ENCODE data around the gene MAGT1. TPM values are rescaled to one million over a fixed set of nuclear protein-coding genes. Genes with fewer than 3 reads are reported as not detected.

Gene MAGT1
- total RNA-seq, 4 donors from 2014 or later, result 25.1 to 49.2 (median 34.2) TPM

GRCh38 chrX:77802201-77802600, 93.0 kb downstream of the MAGT1 start:
- intact Hi-C loops (cut with DNase I; ENCODE audit: low total_unique reads), result no loop called here

DNA sequence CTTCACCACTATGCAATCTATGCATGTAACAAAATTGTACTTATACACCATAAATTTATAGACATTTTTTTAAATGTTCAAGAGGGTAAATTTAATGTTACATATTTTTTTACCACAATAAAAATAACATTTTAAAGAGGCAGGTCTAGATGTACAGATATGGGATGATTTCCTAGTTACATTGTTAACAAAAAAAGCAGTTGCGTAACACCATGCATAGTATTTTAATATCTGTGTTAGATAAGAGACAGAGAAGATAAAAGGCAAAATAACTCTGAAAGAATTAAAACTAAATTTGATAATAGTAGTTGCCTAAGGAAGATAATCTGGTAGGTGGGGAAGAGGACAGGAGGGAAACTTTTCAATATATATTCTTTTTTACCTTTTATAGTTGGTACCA, 100.1 kb downstream of the MAGT1 start:
- Histone ChIP-seq H3K36me3 (no peaks in the 10 kb centered on the region), H3K4me3 (no peak overlapping the region), H3K27ac (no peak overlapping the region), H3K4me1 (no peaks in the 10 kb centered on the region), H3K27me3 (no peaks in the 10 kb centered on the region), H3K9me3 (no peaks in the 10 kb centered on the region)
- no peak for DNase-seq
- in situ Hi-C loops (cut with MboI; ENCODE audit: low pct_ligation_motif_present in 1 of 4, low pct_unique_long_range_greater_than_20kb in 1 of 4, low sequenced_read_pairs in 3 of 4), result no loop called here
- intact Hi-C loops (cut with DNase I; ENCODE audit: low total_unique reads), result no loop called here
- TF ChIP-seq POLR2AphosphoS5 (IDR thresholded peaks at IDR 0.05), result no peak
- no peak for TF ChIP-seq EP300 (IDR thresholded peaks at IDR 0.05; ENCODE audit: low read depth)
- WGBS, 2 donors (ENCODE audit: low coverage in 1 of 2), result 94 to 100% methylated on average over 1 of the region's 1 CpG

More at GRCh38 chrX:77802201-77802600, 93.0 kb downstream of the MAGT1 start:
- no peaks in the 10 kb centered on the region for H3K36me3 ChIP-seq
- TF ChIP-seq, protein P1, sequence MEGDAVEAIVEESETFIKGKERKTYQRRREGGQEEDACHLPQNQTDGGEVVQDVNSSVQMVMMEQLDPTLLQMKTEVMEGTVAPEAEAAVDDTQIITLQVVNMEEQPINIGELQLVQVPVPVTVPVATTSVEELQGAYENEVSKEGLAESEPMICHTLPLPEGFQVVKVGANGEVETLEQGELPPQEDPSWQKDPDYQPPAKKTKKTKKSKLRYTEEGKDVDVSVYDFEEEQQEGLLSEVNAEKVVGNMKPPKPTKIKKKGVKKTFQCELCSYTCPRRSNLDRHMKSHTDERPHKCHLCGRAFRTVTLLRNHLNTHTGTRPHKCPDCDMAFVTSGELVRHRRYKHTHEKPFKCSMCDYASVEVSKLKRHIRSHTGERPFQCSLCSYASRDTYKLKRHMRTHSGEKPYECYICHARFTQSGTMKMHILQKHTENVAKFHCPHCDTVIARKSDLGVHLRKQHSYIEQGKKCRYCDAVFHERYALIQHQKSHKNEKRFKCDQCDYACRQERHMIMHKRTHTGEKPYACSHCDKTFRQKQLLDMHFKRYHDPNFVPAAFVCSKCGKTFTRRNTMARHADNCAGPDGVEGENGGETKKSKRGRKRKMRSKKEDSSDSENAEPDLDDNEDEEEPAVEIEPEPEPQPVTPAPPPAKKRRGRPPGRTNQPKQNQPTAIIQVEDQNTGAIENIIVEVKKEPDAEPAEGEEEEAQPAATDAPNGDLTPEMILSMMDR (IDR thresholded peaks at IDR 0.05), result no peak
- no peak for TF ChIP-seq POLR2A (IDR thresholded peaks at IDR 0.05)
- no peak for TF ChIP-seq POLR2AphosphoS5 (IDR thresholded peaks at IDR 0.05)
- no peak for TF ChIP-seq EP300 (IDR thresholded peaks at IDR 0.05; ENCODE audit: low read depth)
- in situ Hi-C loops (cut with MboI; ENCODE audit: low pct_ligation_motif_present in 1 of 4, low pct_unique_long_range_greater_than_20kb in 1 of 4, low sequenced_read_pairs in 3 of 4), result no loop called here
- no peaks in the 10 kb centered on the region for H3K27me3 ChIP-seq
- H3K4me3 ChIP-seq, result no peak overlapping the region
- WGBS, 2 donors (ENCODE audit: low coverage in 1 of 2), result 50% methylated on average over 1 of the region's 1 CpG; no CpG with 5 or more reads in 1 of the 2 donors
- H3K4me1 ChIP-seq, result no peaks in the 10 kb centered on the region
- DNase-seq, result no peak
- no peaks in the 10 kb centered on the region for H3K9me3 ChIP-seq
- H3K27ac ChIP-seq, result no peak overlapping the region

DNA sequence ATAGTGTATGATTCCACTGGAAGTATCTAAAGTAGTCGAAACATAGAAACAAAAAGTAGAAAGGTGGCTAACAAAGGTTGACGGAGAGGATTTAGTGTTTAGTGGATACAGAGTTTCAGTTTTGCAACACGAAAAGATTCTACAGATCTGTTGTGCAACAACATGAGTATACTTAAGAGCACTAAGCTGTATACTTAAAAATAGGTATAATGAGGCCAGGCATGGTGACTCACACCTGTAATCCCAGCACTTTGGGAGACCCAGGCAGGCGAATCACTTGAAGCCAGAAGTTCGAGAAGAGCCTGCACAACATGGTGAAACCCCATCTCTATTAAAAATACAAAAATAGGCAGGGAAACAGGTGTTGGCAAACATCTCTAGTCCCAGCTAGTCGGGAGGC, 101.3 kb downstream of the MAGT1 start:
- H3K4me3 ChIP-seq, result no peak overlapping the region
- H3K4me1 ChIP-seq, result no peaks in the 10 kb centered on the region
- in situ Hi-C loops (cut with MboI; ENCODE audit: low pct_ligation_motif_present in 1 of 4, low pct_unique_long_range_greater_than_20kb in 1 of 4, low sequenced_read_pairs in 3 of 4) (no loop called here), intact Hi-C loops (cut with DNase I; ENCODE audit: low total_unique reads) (no loop called here)
- TF ChIP-seq POLR2AphosphoS5 (IDR thresholded peaks at IDR 0.05), result no peak
- TF ChIP-seq, protein P1 (IDR thresholded peaks at IDR 0.05), result no peak
- H3K27ac ChIP-seq, result no peak overlapping the region
- 84% methylated on average over 6 of the region's 6 CpGs; no CpG with 5 or more reads in 1 of the 2 donors for WGBS, 2 donors (ENCODE audit: low coverage in 1 of 2)
- no peaks in the 10 kb centered on the region for H3K36me3 ChIP-seq
- H3K9me3 ChIP-seq, result no peaks in the 10 kb centered on the region
- H3K27me3 ChIP-seq, result no peaks in the 10 kb centered on the region
- no peak for DNase-seq

GRCh38 chrX:77788050-77788449, 107.2 kb downstream of the MAGT1 start:
- WGBS, 2 donors (ENCODE audit: low coverage in 1 of 2), result 57% methylated on average over 2 of the region's 2 CpGs; no CpG with 5 or more reads in 1 of the 2 donors
- Histone ChIP-seq H3K36me3 (no peaks in the 10 kb centered on the region), H3K4me1 (peaks cover 0 to 8% (median 1%) of the 10 kb centered on the region in 4 donors), H3K4me3 (peak overlapping the region in 2 of 4 donors; percentile 12 to 30), H3K27me3 (no peaks in the 10 kb centered on the region), H3K9me3 (no peaks in the 10 kb centered on the region), H3K27ac (peak overlapping the region; percentile 13 to 56 (median 42))
- intact Hi-C loops (cut with DNase I; ENCODE audit: low total_unique reads), result no loop called here
- TF ChIP-seq POLR2AphosphoS5 (IDR thresholded peaks at IDR 0.05) (no peak), POLR2A (IDR thresholded peaks at IDR 0.05) (no peak), EP300 (IDR thresholded peaks at IDR 0.05; ENCODE audit: low read depth) (no peak)
- TF ChIP-seq, protein P1 (IDR thresholded peaks at IDR 0.05), result no peak
- no peak for DNase-seq
- in situ Hi-C loops (cut with MboI; ENCODE audit: low pct_ligation_motif_present in 1 of 4, low pct_unique_long_range_greater_than_20kb in 1 of 4, low sequenced_read_pairs in 3 of 4), result loop anchor here in 1 of 4 donors (10.0 kb wide), 1 partner anchor 107 kb away; the partner anchor contains the start of genes COX7B and MAGT1

DNA sequence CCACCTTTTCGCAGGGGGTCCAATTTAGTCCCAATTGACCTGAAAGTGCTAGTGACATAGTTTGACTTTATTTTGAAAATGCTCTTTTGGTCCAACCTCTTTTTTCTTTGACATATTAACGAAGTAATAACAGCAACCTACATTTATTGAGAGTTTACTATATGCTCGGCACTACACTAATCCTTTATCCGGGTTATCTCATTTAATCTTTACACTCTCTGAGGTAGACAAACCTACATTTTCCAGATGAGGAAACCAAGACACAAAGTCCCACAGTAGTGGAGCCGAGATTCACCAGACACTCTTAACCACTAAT, 108.9 kb downstream of the MAGT1 start:
- DNase-seq, result no peak
- H3K9me3 ChIP-seq, result no peaks in the 10 kb centered on the region
- WGBS, 2 donors (ENCODE audit: low coverage in 1 of 2), result 0 to 58% methylated on average over 3 to 5 of the region's 5 CpGs
- peaks cover 0 to 11% (median 1%) of the 10 kb centered on the region in 4 donors for H3K4me1 ChIP-seq
- no peaks in the 10 kb centered on the region for H3K27me3 ChIP-seq
- peak overlapping the region; percentile 87 to 95 (median 92) for H3K27ac ChIP-seq
- intact Hi-C loops (cut with DNase I; ENCODE audit: low total_unique reads) (no loop called here), in situ Hi-C loops (cut with MboI; ENCODE audit: low pct_ligation_motif_present in 1 of 4, low pct_unique_long_range_greater_than_20kb in 1 of 4, low sequenced_read_pairs in 3 of 4) (loop anchor here in 1 of 4 donors (10.0 kb wide), 1 partner anchor 108 kb away; the partner anchor contains the start of genes COX7B and MAGT1)
- H3K36me3 ChIP-seq, result no peaks in the 10 kb centered on the region
- peak overlapping the region in 3 of 4 donors; percentile 41 to 75 (median 69) for H3K4me3 ChIP-seq
- TF ChIP-seq, protein P1 (IDR thresholded peaks at IDR 0.05), result no peak
- TF ChIP-seq POLR2A (IDR thresholded peaks at IDR 0.05) (no peak), EP300 (IDR thresholded peaks at IDR 0.05; ENCODE audit: low read depth) (no peak), POLR2AphosphoS5 (IDR thresholded peaks at IDR 0.05) (no peak)
